ENCODE data around the gene SLC25A42.

The SLC25A42 gene

DNA sequence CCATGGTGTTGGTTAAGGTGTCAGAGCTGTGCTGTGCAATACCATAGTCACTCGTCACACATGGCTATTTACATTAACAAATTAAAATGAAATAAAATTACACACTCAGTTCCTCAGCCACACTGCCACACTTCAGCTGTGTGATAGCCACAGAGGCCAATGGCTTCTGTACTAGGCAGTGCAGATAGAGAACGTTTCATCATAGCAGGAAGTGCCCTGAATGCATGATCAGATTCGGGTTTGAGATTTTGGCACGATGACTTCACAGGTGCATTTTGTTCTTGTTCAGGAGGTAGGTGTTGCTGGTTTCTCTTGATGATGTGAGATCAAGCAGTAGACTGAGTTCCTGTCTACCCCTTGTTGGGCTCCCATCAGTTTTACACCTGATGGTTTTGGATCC lies 23.9 kb upstream of the SLC25A42 start:
- TF ChIP-seq YY1 (IDR thresholded peaks at IDR 0.05; ENCODE audit: insufficient read depth, insufficient read length), result no peak
- TF ChIP-seq ZNF274 (IDR thresholded peaks at IDR 0.05; ENCODE audit: low read depth, low read length), result no peak
- no peak for TF ChIP-seq SUZ12 (IDR thresholded peaks at IDR 0.05; ENCODE audit: extremely low read depth, insufficient read depth, insufficient read length)
- Histone ChIP-seq H3K27me3 (ENCODE audit: insufficient read depth, insufficient read length) (no peaks in the 10 kb centered on the region), H3K4me1 (ENCODE audit: insufficient read depth, insufficient read length) (peaks cover 2% of the 10 kb centered on the region), H3K9ac (ENCODE audit: insufficient read length, low read depth) (no peak overlapping the region), H3K4me3 (ENCODE audit: insufficient read length, low read depth) (no peak overlapping the region), H3K36me3 (ENCODE audit: insufficient read depth, insufficient read length, low read length) (peaks cover 80% of the 10 kb centered on the region), H3K9me3 (ENCODE audit: insufficient read depth, low read length) (peaks cover 8% of the 10 kb centered on the region; the same call in 1 of the 2 replicates)
- no peak for DNase-seq (ENCODE audit: low read depth, low spot score)

DNA sequence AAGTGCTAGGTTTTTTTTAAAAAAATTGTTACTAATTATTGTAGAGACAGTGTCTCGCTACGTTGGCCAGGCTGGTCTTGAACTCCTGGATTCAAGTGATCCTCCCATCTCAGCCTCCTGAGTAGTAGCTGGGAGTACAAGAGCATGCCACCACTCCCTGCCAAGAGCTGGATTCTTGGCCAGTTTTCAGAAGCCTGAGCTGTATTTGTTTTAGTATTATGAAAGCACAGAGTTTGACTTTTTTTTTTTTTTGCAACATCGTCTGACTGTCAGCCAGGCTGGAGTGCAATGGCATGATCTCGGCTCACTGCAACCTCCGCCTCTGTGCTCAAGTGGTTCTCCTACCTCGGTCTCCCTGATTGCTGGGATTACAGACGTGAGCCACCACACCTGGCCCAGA lies 23.4 kb upstream of the SLC25A42 start:
- H3K4me3 ChIP-seq (ENCODE audit: insufficient read length, low read depth), result no peak overlapping the region

DNA sequence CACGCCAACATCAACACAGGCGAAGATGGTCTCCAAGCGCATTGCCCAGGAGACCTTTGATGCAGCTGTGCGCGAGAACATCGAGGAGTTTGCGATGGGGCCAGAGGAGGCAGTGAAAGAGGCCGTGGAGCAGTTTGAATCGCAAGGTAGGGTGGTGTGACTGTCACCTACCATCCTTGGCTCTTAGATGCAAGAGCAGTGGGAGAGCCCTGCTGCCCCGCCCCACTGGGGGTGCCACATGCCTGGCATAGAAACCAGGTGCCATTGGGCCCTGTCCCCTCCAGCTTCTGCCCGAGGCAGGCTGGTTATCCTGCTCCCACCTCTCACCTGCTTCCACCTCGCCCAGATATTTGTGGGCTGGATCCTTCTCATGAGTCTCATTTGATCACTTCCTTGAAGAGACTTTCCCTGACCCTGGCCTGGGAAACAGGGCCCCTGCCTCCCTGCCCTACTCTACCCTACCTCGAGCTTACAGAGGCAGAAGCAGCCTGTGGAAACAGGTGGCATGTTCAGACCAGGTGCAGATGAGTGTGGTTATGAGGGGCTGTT lies 21.0 kb upstream of the SLC25A42 start:
- Histone ChIP-seq H3K4me3 (ENCODE audit: insufficient read length, low read depth) (no peak overlapping the region), H3K4me1 (ENCODE audit: insufficient read depth, insufficient read length) (peaks cover 2% of the 10 kb centered on the region), H3K27me3 (ENCODE audit: insufficient read depth, insufficient read length) (no peaks in the 10 kb centered on the region), H3K9ac (ENCODE audit: insufficient read length, low read depth) (no peak overlapping the region), H3K36me3 (ENCODE audit: insufficient read depth, insufficient read length, low read length) (peaks cover 71% of the 10 kb centered on the region), H3K9me3 (ENCODE audit: insufficient read depth, low read length) (peaks cover 2% of the 10 kb centered on the region; the same call in 1 of the 2 replicates)
- TF ChIP-seq YY1 (IDR thresholded peaks at IDR 0.05; ENCODE audit: insufficient read depth, insufficient read length), result no peak
- no peak for TF ChIP-seq ZNF274 (IDR thresholded peaks at IDR 0.05; ENCODE audit: low read depth, low read length)
- DNase-seq (ENCODE audit: low read depth, low spot score), result no peak

More for the DNA sequence above, 23.4 kb upstream of the SLC25A42 start:
- H3K9ac ChIP-seq (ENCODE audit: insufficient read length, low read depth), result no peak overlapping the region
- peaks cover 2% of the 10 kb centered on the region for H3K4me1 ChIP-seq (ENCODE audit: insufficient read depth, insufficient read length)
- DNase-seq (ENCODE audit: low read depth, low spot score), result no peak
- H3K9me3 ChIP-seq (ENCODE audit: insufficient read depth, low read length), result peaks cover 8% of the 10 kb centered on the region; the same call in 1 of the 2 replicates
- H3K36me3 ChIP-seq (ENCODE audit: insufficient read depth, insufficient read length, low read length), result peaks cover 82% of the 10 kb centered on the region
- TF ChIP-seq ZNF274 (IDR thresholded peaks at IDR 0.05; ENCODE audit: low read depth, low read length) (no peak), YY1 (IDR thresholded peaks at IDR 0.05; ENCODE audit: insufficient read depth, insufficient read length) (no peak), SUZ12 (IDR thresholded peaks at IDR 0.05; ENCODE audit: extremely low read depth, insufficient read depth, insufficient read length) (no peak)
- no peaks in the 10 kb centered on the region for H3K27me3 ChIP-seq (ENCODE audit: insufficient read depth, insufficient read length)

DNA sequence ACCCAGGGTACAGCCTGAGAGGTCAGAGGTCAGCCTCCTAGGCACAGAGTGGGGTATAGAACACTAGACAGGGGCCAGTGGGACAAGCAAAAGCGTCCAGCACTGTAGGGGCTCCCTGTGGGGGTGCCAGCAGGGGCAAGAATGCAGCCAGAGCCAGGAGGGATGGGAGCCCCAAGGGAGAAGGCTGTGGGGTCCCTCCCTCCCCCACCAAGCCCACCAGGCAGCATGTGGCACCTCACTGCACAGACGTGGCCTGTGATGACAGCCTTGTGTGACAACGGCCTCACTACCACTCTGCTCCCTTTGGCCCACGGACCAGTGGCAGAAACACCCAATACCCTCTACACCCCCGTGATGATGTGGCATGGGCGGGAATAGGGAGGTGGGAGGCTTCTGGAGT lies 20.3 kb upstream of the SLC25A42 start:
- Histone ChIP-seq H3K36me3 (ENCODE audit: insufficient read depth, insufficient read length, low read length) (peaks cover 67% of the 10 kb centered on the region), H3K4me1 (ENCODE audit: insufficient read depth, insufficient read length) (peaks cover 2% of the 10 kb centered on the region)
- TF ChIP-seq ZNF274 (IDR thresholded peaks at IDR 0.05; ENCODE audit: low read depth, low read length) (no peak), YY1 (IDR thresholded peaks at IDR 0.05; ENCODE audit: insufficient read depth, insufficient read length) (no peak), SUZ12 (IDR thresholded peaks at IDR 0.05; ENCODE audit: extremely low read depth, insufficient read depth, insufficient read length) (no peak)

DNA sequence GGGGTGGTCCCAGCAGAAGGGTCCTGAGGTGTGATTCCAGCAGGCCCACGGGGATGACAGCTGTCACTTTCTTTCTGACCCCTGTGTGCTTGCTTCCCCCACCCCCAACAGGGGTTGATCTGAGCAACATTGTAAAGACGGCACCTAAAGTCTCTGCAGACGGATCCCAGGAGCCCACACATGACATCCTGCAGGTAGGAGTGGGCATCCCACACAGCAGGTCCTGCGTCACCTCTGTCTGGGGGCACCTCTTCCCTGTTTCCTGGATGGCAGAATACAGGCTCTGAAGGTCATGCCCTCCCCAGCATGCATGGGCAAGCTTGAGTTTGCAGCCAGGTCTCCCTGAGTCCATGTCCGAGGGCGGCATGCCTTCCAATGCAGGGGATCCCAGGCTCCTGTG lies 19.9 kb upstream of the SLC25A42 start:
- no peak overlapping the region for H3K4me3 ChIP-seq (ENCODE audit: insufficient read length, low read depth)
- no peaks in the 10 kb centered on the region for H3K27me3 ChIP-seq (ENCODE audit: insufficient read depth, insufficient read length)
- H3K4me1 ChIP-seq (ENCODE audit: insufficient read depth, insufficient read length), result peaks cover 2% of the 10 kb centered on the region
- DNase-seq (ENCODE audit: low read depth, low spot score), result no peak
- H3K9me3 ChIP-seq (ENCODE audit: insufficient read depth, low read length), result no peaks in the 10 kb centered on the region
- H3K9ac ChIP-seq (ENCODE audit: insufficient read length, low read depth), result no peak overlapping the region
- no peak for TF ChIP-seq SUZ12 (IDR thresholded peaks at IDR 0.05; ENCODE audit: extremely low read depth, insufficient read depth, insufficient read length)
- TF ChIP-seq YY1 (IDR thresholded peaks at IDR 0.05; ENCODE audit: insufficient read depth, insufficient read length), result no peak
- TF ChIP-seq ZNF274 (IDR thresholded peaks at IDR 0.05; ENCODE audit: low read depth, low read length), result no peak
- H3K36me3 ChIP-seq (ENCODE audit: insufficient read depth, insufficient read length, low read length), result peaks cover 66% of the 10 kb centered on the region

More for the DNA sequence above, 20.3 kb upstream of the SLC25A42 start:
- no peaks in the 10 kb centered on the region for H3K27me3 ChIP-seq (ENCODE audit: insufficient read depth, insufficient read length)
- no peak overlapping the region for H3K4me3 ChIP-seq (ENCODE audit: insufficient read length, low read depth)
- H3K9me3 ChIP-seq (ENCODE audit: insufficient read depth, low read length), result no peaks in the 10 kb centered on the region
- no peak for DNase-seq (ENCODE audit: low read depth, low spot score)
- H3K9ac ChIP-seq (ENCODE audit: insufficient read length, low read depth), result no peak overlapping the region

DNA sequence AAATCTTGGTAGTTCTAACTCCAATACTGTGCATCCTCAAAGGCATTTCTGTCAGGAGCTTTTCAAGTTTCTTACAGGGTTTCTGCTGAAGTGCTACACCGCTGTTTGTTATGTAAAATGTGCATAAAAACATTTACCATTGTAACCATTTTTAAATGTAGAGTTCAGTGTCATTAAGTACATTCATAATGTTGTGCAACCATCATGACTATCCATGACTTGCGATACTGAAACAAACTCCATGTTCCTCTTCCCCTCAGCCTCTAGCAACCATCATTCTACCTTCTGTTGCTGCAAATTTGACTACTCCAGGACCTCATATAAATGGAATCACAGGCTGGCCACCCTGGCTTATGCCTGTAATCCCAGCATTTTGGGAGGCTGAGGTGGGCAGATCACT lies 14.4 kb upstream of the SLC25A42 start:
- TF ChIP-seq ZNF274 (IDR thresholded peaks at IDR 0.05; ENCODE audit: low read depth, low read length), result no peak
- TF ChIP-seq YY1 (IDR thresholded peaks at IDR 0.05; ENCODE audit: insufficient read depth, insufficient read length), result no peak
- TF ChIP-seq SUZ12 (IDR thresholded peaks at IDR 0.05; ENCODE audit: extremely low read depth, insufficient read depth, insufficient read length), result no peak
- no peaks in the 10 kb centered on the region for H3K4me1 ChIP-seq (ENCODE audit: insufficient read depth, insufficient read length)
- H3K9me3 ChIP-seq (ENCODE audit: insufficient read depth, low read length), result no peaks in the 10 kb centered on the region
- no peaks in the 10 kb centered on the region for H3K27me3 ChIP-seq (ENCODE audit: insufficient read depth, insufficient read length)
- H3K36me3 ChIP-seq (ENCODE audit: insufficient read depth, insufficient read length, low read length), result peaks cover 76% of the 10 kb centered on the region
- no peak for DNase-seq (ENCODE audit: low read depth, low spot score)
- H3K4me3 ChIP-seq (ENCODE audit: insufficient read length, low read depth), result no peak overlapping the region
- H3K9ac ChIP-seq (ENCODE audit: insufficient read length, low read depth), result no peak overlapping the region

DNA sequence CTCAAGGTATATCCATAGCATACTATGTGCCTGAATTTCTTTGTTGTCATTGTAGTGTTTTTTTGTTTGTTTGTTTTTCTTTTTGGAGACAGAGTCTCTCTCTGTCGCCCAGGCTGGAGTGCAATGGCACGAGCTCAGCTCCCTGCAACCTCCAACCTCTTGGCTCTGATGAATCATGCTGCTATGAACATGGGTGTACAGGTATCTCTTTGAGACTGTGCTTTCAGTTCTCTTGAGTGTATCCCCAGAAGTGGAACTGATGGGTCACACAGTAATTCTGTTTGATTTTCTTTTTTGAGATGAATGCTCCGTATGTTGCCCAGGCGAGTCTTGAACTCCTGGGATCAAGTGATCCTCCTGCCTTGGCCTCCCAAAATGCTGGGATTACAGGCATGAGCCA lies 13.7 kb upstream of the SLC25A42 start:
- TF ChIP-seq SUZ12 (IDR thresholded peaks at IDR 0.05; ENCODE audit: extremely low read depth, insufficient read depth, insufficient read length), result no peak
- no peak for TF ChIP-seq ZNF274 (IDR thresholded peaks at IDR 0.05; ENCODE audit: low read depth, low read length)
- no peak for TF ChIP-seq YY1 (IDR thresholded peaks at IDR 0.05; ENCODE audit: insufficient read depth, insufficient read length)
- Histone ChIP-seq H3K4me3 (ENCODE audit: insufficient read length, low read depth) (no peak overlapping the region), H3K4me1 (ENCODE audit: insufficient read depth, insufficient read length) (no peaks in the 10 kb centered on the region), H3K9me3 (ENCODE audit: insufficient read depth, low read length) (no peaks in the 10 kb centered on the region), H3K9ac (ENCODE audit: insufficient read length, low read depth) (no peak overlapping the region), H3K36me3 (ENCODE audit: insufficient read depth, insufficient read length, low read length) (peaks cover 76% of the 10 kb centered on the region), H3K27me3 (ENCODE audit: insufficient read depth, insufficient read length) (no peaks in the 10 kb centered on the region)
- DNase-seq (ENCODE audit: low read depth, low spot score), result no peak

All from NT2/D1 (cell line).